Measurements from ENCODE around the gene ITGA3. TPM values are rescaled to one million over a fixed set of nuclear protein-coding genes. Genes with fewer than 3 reads are reported as not detected.

Gene ITGA3
- total and polyA plus RNA-seq, 5 donors = 21.5 to 32.9 (median 26.2) TPM

GRCh38 chr17:50072925-50073324 lies 17.0 kb downstream of the ITGA3 start:
- no peaks in the 10 kb centered on the region for H3K9me3 ChIP-seq (ENCODE audit: control insufficient read depth, low read length)
- ATAC-seq (no peak), DNase-seq (no peak)
- no peaks in the 10 kb centered on the region for H3K4me1 ChIP-seq (ENCODE audit: control insufficient read depth, insufficient read depth, low read length)
- H3K27ac ChIP-seq (ENCODE audit: low read length) = no peak overlapping the region
- intact Hi-C loops (cut with DNase I) = no loop called here
- no peak overlapping the region for H3K4me3 ChIP-seq (ENCODE audit: low read length)
- WGBS = 70% methylated on average over 1 of the region's 1 CpG
- no peaks in the 10 kb centered on the region for H3K27me3 ChIP-seq (ENCODE audit: control insufficient read depth, insufficient read depth)

DNA sequence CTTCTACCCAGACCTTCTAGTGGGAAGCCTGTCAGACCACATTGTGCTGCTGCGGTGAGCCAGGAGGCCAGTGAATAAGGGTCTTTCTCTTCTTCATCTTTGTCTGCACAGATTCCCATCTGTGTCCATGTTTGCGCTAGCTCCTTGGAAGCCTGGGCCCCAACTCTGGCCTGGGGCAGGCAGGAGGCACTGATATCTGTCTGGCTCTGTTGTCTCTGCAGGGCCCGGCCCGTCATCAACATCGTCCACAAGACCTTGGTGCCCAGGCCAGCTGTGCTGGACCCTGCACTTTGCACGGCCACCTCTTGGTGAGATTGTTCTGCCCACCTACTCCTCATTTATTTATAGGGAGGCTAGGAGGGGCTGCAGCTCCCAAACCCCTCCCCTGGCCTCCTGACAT lies 18.3 kb downstream of the ITGA3 start:
- 93% methylated on average over 6 of the region's 6 CpGs for WGBS
- no peak for ATAC-seq
- H3K4me1 ChIP-seq (ENCODE audit: control insufficient read depth, insufficient read depth, low read length) = no peaks in the 10 kb centered on the region
- H3K27ac ChIP-seq (ENCODE audit: low read length) = no peak overlapping the region
- intact Hi-C loops (cut with DNase I) = no loop called here
- H3K9me3 ChIP-seq (ENCODE audit: control insufficient read depth, low read length) = no peaks in the 10 kb centered on the region
- H3K27me3 ChIP-seq (ENCODE audit: control insufficient read depth, insufficient read depth) = no peaks in the 10 kb centered on the region
- H3K4me3 ChIP-seq (ENCODE audit: low read length) = no peak overlapping the region
- DNase-seq = no peak

DNA sequence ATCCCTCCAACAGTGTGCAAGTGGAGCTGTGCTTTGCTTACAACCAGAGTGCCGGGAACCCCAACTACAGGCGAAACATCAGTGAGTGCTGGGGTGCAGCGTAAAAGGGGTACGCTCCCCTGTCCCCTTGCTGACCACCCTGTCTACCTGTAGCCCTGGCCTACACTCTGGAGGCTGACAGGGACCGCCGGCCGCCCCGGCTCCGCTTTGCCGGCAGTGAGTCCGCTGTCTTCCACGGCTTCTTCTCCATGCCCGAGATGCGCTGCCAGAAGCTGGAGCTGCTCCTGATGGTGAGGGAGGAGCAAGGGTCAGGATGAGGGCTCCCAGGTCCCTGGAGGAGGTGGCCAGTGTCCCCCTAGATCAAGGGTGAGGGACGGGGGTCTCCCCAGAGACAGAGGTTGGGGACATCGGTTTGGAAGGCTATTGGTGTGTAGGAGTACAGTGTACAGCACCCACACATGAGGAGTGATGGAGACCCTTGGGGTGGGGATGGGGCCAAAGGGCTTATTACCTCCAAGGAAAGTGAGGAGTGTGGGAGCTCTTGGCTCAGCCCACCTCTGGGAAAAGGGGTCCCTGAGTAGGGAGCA lies 19.6 kb downstream of the ITGA3 start:
- Histone ChIP-seq H3K4me3 (ENCODE audit: low read length) (no peak overlapping the region), H3K4me1 (ENCODE audit: control insufficient read depth, insufficient read depth, low read length) (no peaks in the 10 kb centered on the region), H3K9me3 (ENCODE audit: control insufficient read depth, low read length) (no peaks in the 10 kb centered on the region), H3K27ac (ENCODE audit: low read length) (no peak overlapping the region), H3K27me3 (ENCODE audit: control insufficient read depth, insufficient read depth) (no peaks in the 10 kb centered on the region)
- DNase-seq (peak in 1 of 3 donors; percentile 3), ATAC-seq (no peak)
- intact Hi-C loops (cut with DNase I) = no loop called here
- 94% methylated on average over 16 of the region's 16 CpGs for WGBS

GRCh38 chr17:50076221-50076590 lies 20.3 kb downstream of the ITGA3 start:
- Histone ChIP-seq H3K4me3 (ENCODE audit: low read length) (no peak overlapping the region), H3K4me1 (ENCODE audit: control insufficient read depth, insufficient read depth, low read length) (no peaks in the 10 kb centered on the region), H3K27ac (ENCODE audit: low read length) (no peak overlapping the region), H3K9me3 (ENCODE audit: control insufficient read depth, low read length) (no peaks in the 10 kb centered on the region), H3K27me3 (ENCODE audit: control insufficient read depth, insufficient read depth) (no peaks in the 10 kb centered on the region)
- intact Hi-C loops (cut with DNase I) = no loop called here
- peak in 1 of 3 donors; percentile 35 for DNase-seq
- no peak for ATAC-seq
- 88% methylated on average over 16 of the region's 16 CpGs for whole genome bisulfite sequencing

DNA sequence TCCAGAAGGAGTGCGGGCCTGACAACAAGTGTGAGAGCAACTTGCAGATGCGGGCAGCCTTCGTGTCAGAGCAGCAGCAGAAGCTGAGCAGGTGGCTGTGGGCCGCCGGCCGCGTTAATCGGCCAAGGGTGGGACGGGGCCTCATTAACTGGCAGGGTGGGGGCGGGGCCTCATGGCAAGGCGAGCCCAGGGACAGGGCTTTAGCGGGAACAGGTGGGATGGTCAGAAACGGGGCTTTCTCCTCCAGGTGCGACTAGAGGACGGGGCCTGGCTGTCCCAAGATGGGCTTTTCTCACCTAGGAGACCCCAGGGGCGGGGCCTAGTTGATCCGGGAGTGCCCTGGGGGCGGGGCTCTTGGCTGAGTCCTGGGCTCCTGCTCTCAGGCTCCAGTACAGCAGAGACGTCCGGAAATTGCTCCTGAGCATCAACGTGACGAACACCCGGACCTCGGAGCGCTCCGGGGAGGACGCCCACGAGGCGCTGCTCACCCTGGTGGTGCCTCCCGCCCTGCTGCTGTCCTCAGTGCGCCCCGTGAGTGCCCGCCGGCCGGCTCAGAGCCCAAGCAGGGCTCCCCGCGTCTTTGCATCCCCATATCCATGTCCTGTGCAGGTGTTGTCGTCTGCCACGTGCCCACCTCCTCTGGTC lies 20.8 kb downstream of the ITGA3 start:
- intact Hi-C loops (cut with DNase I) = no loop called here
- DNase-seq = peak in 1 of 3 donors; percentile 47
- no peak overlapping the region for H3K27ac ChIP-seq (ENCODE audit: low read length)

DNA sequence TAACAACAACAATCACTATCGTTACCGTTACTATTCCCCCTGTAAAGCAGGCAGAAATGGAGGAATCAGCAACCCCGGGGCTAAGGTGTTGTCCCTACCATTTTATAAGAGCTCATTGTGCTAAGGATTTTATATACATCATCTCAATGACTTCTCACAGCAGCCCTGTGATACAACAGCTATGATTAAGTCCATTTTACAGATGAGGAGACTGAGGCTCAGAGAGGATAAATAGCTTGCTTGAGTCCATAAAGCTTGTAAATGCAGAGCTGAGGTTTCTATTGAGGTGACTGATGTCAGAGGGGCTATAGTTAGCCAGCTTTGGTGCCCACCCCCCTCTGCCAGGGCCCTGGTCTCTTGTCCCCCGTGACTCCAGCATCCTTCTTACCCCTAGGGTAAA lies 22.5 kb downstream of the ITGA3 start:
- no peak overlapping the region for H3K27ac ChIP-seq (ENCODE audit: low read length)
- 94% methylated on average over 4 of the region's 4 CpGs for WGBS
- no peak for ATAC-seq
- intact Hi-C loops (cut with DNase I) = no loop called here
- no peaks in the 10 kb centered on the region for H3K4me1 ChIP-seq (ENCODE audit: control insufficient read depth, insufficient read depth, low read length)
- DNase-seq = peak in 1 of 3 donors; percentile 3
- H3K27me3 ChIP-seq (ENCODE audit: control insufficient read depth, insufficient read depth) = no peaks in the 10 kb centered on the region
- no peak overlapping the region for H3K4me3 ChIP-seq (ENCODE audit: low read length)
- no peaks in the 10 kb centered on the region for H3K9me3 ChIP-seq (ENCODE audit: control insufficient read depth, low read length)

More for the DNA sequence above, 20.8 kb downstream of the ITGA3 start:
- WGBS = 72% methylated on average over 39 of the region's 39 CpGs
- no peaks in the 10 kb centered on the region for H3K27me3 ChIP-seq (ENCODE audit: control insufficient read depth, insufficient read depth)
- no peaks in the 10 kb centered on the region for H3K4me1 ChIP-seq (ENCODE audit: control insufficient read depth, insufficient read depth, low read length)
- no peak for ATAC-seq
- H3K9me3 ChIP-seq (ENCODE audit: control insufficient read depth, low read length) = no peaks in the 10 kb centered on the region
- no peak overlapping the region for H3K4me3 ChIP-seq (ENCODE audit: low read length)

- H3K27me3 ChIP-seq (ENCODE audit: control insufficient read depth, insufficient read depth) = no peaks in the 10 kb centered on the region
- no peaks in the 10 kb centered on the region for H3K4me1 ChIP-seq (ENCODE audit: control insufficient read depth, insufficient read depth, low read length)
- H3K27ac ChIP-seq (ENCODE audit: low read length) = no peak overlapping the region
- intact Hi-C loops (cut with DNase I) = loop anchor here in 1 of 4 donors (10.0 kb wide), 1 partner anchor 215 kb away; no protein-coding TSS in a partner anchor
- H3K9me3 ChIP-seq (ENCODE audit: control insufficient read depth, low read length) = no peaks in the 10 kb centered on the region
- peak in 2 of 3 donors; percentile 67 to 74 for DNase-seq
- no peak overlapping the region for H3K4me3 ChIP-seq (ENCODE audit: low read length)
- ATAC-seq = peak; percentile 10 to 40
- 66% methylated on average over 12 of the region's 12 CpGs for WGBS
Observed at GRCh38 chr17:50079334-50080095, 23.6 kb downstream of the ITGA3 start.

- intact Hi-C loops (cut with DNase I) = loop anchor here in 1 of 4 donors (10.0 kb wide), 1 partner anchor 215 kb away; no protein-coding TSS in a partner anchor
- DNase-seq = peak in 1 of 3 donors; percentile 33
Observed at GRCh38 chr17:50080096-50080480, 24.2 kb downstream of the ITGA3 start.

DNA sequence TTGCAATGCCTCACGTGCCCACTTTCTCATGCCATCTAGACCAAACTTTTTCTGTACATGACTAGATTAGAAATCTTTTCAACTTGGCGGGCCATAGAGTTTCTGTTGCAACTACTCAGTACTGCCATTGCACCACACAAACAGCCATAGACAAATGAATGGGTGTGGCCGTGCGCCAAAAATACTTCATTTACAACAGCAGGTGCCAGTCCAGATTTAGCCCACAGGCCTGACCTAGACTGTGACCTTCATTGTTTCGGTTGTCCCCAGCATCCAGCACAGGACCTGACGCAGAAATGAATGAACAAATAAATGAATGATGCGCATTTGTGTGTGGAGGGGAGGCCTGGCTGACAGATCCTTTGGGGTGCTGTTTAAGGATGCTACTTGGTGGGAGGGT lies 24.9 kb downstream of the ITGA3 start:
- H3K27me3 ChIP-seq (ENCODE audit: control insufficient read depth, insufficient read depth) = no peaks in the 10 kb centered on the region
- no peaks in the 10 kb centered on the region for H3K4me1 ChIP-seq (ENCODE audit: control insufficient read depth, insufficient read depth, low read length)
- H3K4me3 ChIP-seq (ENCODE audit: low read length) = no peak overlapping the region
- ATAC-seq = peak in 1 of 2 donors; percentile 36
- no peaks in the 10 kb centered on the region for H3K9me3 ChIP-seq (ENCODE audit: control insufficient read depth, low read length)
- intact Hi-C loops (cut with DNase I) = loop anchor here in 1 of 4 donors (10.0 kb wide), 1 partner anchor 216 kb away; no protein-coding TSS in a partner anchor
- DNase-seq = peak in 1 of 3 donors; percentile 72
- H3K27ac ChIP-seq (ENCODE audit: low read length) = peak overlapping the region; percentile 30
- 73% methylated on average over 7 of the region's 7 CpGs for WGBS

More at GRCh38 chr17:50080096-50080480, 24.2 kb downstream of the ITGA3 start:
- Histone ChIP-seq H3K9me3 (ENCODE audit: control insufficient read depth, low read length) (no peaks in the 10 kb centered on the region), H3K4me1 (ENCODE audit: control insufficient read depth, insufficient read depth, low read length) (no peaks in the 10 kb centered on the region), H3K27me3 (ENCODE audit: control insufficient read depth, insufficient read depth) (no peaks in the 10 kb centered on the region), H3K27ac (ENCODE audit: low read length) (no peak overlapping the region), H3K4me3 (ENCODE audit: low read length) (no peak overlapping the region)
- ATAC-seq = peak in 1 of 2 donors; percentile 12
- WGBS = 80% methylated on average over 11 of the region's 11 CpGs

DNA sequence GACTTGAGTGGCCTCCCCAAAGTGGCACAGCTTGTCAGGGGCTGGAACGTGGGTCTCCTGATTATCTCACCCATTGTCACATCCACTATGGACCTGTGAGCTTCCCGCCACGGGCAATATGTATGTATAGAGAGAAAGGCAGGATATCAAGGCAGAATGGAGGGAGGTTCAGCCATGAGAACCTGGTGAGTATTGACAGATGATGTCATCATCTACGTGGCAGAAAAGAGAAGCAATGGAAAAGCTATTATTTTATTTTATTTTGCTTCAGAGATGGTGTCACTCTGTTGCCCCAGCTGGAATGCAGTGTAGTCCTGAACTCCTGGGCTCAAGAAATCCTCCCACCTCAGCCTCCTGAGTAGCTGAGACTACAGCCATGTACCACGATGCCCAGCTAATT lies 25.8 kb downstream of the ITGA3 start:
- Histone ChIP-seq H3K4me3 (ENCODE audit: low read length) (no peak overlapping the region), H3K9me3 (ENCODE audit: control insufficient read depth, low read length) (no peaks in the 10 kb centered on the region), H3K4me1 (ENCODE audit: control insufficient read depth, insufficient read depth, low read length) (no peaks in the 10 kb centered on the region), H3K27me3 (ENCODE audit: control insufficient read depth, insufficient read depth) (no peaks in the 10 kb centered on the region), H3K27ac (ENCODE audit: low read length) (no peak overlapping the region)
- ATAC-seq (no peak), DNase-seq (peak in 1 of 3 donors; percentile 5)
- 80% methylated on average over 5 of the region's 5 CpGs for WGBS
- intact Hi-C loops (cut with DNase I) = loop anchor here in 1 of 4 donors (10.0 kb wide), 1 partner anchor 217 kb away; no protein-coding TSS in a partner anchor

Measured in right cardiac atrium (tissue), 5 donors.